Neuron (in vitro differentiated cells): ENCODE results near the gene C22orf42.

ENCODE experiments used
- H2AFZ ChIP-seq: one replicate; pipeline ENCODE4 v1.6.1; 2013; ENCODE audit warnings: low read depth, mild to moderate bottlenecking, inconsistent platforms, low read length, moderate library complexity
- H3K27me3 ChIP-seq: one replicate; pipeline ENCODE4 v1.6.1; 2013; ENCODE audit warnings: low read length; ENCODE audit not compliant: insufficient read depth
- H3K36me3 ChIP-seq: one replicate; pipeline ENCODE4 v1.6.1; 2013; ENCODE audit warnings: low read length; ENCODE audit not compliant: insufficient read depth
- H3K4me1 ChIP-seq: one replicate; pipeline ENCODE4 v1.6.1; 2013; ENCODE audit warnings: low read length; ENCODE audit not compliant: insufficient read depth
- H3K4me3 ChIP-seq: 2 replicates; pipeline ENCODE4 v1.5.1; 2013; ENCODE audit warnings: mild to moderate bottlenecking, low read length, moderate library complexity
- H3K9me3 ChIP-seq: one replicate; pipeline ENCODE4 v1.6.1; 2013; ENCODE audit warnings: low read length

Gene C22orf42, protein sequence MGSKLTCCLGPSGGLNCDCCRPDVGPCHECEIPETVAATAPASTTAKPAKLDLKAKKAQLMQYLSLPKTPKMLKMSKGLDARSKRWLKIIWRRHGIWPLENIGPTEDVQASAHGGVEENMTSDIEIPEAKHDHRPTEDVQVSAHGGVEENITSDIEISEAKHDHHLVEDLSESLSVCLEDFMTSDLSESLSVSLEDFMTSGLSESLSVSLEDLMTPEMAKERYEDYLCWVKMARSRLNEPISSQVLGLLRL

DNA sequence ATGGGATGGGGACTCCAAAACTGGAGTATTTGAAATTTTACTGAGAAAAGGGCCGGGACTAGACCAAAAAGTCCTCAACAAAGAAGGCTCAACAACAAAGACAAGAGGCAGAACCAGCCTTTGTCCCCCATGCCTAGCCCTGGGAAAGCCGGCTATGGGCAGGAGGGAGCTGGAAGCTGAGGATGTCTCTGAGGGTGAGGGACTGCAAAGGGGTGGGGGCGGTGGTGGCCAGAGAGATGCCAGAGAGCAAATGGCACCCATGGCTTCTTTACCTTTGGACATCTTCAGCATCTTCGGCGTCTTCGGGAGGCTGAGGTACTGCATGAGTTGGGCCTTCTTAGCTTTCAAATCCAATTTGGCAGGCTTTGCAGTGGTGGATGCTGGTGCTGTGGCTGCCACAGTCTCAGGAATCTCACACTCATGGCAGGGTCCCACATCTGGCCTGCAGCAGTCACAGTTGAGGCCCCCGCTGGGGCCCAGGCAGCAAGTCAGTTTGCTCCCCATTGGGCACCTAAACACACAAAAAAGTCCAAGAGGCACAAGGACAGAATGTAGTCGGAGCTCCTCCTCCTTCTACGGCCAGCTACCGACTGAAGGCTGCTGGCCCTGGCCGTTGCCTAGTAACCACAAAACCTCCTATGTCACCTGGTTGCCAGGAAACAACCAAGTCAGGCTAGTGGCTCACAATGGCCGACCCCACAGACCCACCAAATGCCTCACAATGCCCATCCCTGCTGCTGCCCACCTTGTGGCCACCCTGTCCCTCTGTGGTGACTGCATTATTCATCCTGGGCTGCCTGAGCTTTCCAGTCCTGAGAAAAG is at the start of gene C22orf42:
Gene C22orf42, minus strand, starts transcription at position 592 of the 822 bp plus-strand sequence. Its CDS starts 88 bp downstream, at position 504.
- Histone ChIP-seq H3K9me3 (no peaks in the 10 kb centered on the region), H3K36me3 (no peaks in the 10 kb centered on the region)

DNA sequence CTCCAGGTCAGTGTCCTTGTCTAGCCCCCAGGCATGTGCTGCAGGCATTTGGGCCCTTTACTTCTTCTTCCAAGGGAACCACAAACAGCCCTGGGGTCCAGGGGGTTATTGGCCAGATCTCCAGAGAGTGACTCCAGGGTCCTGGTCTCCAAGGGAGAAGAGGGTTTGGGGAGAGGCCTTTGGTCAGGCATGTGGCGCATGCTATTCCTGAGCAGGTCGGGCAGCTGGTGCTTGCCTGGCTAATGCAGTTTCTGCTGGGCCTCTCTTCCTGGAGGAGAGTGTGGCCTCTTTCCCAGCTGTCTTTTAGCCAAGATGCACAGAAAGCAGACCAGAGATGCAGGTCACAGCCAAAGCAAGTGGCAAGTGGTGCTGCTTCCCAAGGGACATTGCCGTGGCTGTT is 49.6 kb upstream of the C22orf42 start:
- no peak overlapping the region for H2AFZ ChIP-seq
- no peaks in the 10 kb centered on the region for H3K36me3 ChIP-seq
- H3K27me3 ChIP-seq = no peaks in the 10 kb centered on the region
- H3K4me3 ChIP-seq = no peak overlapping the region
- no peaks in the 10 kb centered on the region for H3K9me3 ChIP-seq
- H3K4me1 ChIP-seq = peaks cover 9% of the 10 kb centered on the region

More for the DNA sequence above, at the start of gene C22orf42:
- H3K4me3 ChIP-seq = no peak within 1 kb of the TSS
- H3K27me3 ChIP-seq = peaks cover 8% of the 10 kb centered on the region
- H3K4me1 ChIP-seq = no peaks in the 10 kb centered on the region
- no peak within 1 kb of the TSS for H2AFZ ChIP-seq

DNA sequence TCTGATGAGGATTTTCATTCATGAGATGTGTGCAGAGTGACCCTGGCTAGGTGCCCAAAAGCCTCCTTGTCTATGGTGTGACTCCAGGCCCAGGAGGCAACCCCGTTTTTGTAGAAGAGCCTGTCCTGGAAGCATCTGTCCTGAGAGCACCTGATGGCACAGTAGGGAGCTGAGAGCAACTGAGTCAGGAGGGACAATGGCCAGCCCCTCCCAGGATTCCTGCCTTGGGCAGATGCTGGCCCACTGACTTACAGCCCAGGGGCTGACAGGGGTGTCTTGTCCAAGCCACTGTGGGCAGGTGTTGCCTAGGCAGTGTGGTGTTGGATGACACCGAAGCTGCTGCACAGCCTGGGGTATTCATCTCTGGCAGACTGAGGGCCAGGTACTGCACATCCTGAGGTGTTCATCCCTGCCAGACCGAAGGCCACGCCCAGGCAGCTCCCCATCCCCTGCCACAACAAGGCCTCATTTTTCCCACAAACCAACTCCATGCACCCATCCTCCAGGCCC is 48.9 kb upstream of the C22orf42 start:
- Histone ChIP-seq H3K36me3 (no peaks in the 10 kb centered on the region), H3K4me3 (no peak overlapping the region), H3K27me3 (no peaks in the 10 kb centered on the region), H3K4me1 (peaks cover 9% of the 10 kb centered on the region), H3K9me3 (no peaks in the 10 kb centered on the region), H2AFZ (no peak overlapping the region)

DNA sequence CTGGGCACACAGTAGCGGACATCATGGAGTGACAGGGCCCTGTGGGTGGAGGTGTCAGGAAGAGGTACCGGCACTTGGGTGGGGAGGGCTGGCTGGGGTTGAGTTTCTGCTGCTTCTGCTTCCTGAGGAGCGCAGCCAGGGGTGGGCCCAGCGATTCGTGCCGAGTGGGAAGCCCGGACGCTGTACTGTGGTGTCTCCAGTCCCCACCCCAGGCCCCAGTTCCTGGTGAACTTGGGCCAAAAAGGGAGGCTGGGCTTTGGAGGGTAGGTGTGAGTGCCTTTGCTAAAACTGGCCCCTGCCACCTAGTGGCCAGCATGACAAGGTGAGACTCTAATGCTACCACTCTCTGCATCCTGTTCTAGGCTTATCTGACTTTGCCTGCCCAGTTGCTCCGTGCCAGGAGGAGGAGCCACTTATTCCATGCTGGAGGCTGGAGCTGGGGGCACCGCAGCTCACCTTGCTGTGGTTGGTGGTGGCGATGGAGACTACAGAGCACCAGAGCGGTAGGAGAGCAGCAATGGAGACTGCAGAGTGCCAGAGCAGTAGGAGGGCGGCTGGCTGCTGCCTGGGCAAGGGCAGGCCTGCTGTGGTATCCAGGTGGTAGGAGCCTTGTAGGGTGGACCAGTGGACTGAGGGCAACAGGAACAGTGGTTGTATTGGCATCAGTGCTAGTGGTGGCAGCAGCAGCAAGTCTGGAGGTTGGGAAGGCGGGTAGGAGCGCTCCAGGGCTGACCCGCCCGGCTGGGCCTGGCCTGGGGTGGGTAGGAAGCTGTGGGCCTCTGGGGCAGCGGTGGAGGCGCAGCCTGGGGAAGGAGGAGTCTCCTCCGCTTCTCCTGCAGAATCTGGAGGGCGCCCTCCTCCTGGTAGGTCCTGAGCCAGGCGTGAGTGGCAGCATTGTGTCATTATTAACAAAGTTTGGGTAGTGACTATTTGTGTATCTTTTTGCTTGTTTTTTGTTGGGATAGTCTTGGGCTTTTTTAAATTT is 48.0 kb upstream of the C22orf42 start:
- no peak overlapping the region for H3K4me3 ChIP-seq
- H3K4me1 ChIP-seq = peaks cover 9% of the 10 kb centered on the region
- no peaks in the 10 kb centered on the region for H3K9me3 ChIP-seq
- no peaks in the 10 kb centered on the region for H3K27me3 ChIP-seq
- H3K36me3 ChIP-seq = no peaks in the 10 kb centered on the region
- no peak overlapping the region for H2AFZ ChIP-seq

DNA sequence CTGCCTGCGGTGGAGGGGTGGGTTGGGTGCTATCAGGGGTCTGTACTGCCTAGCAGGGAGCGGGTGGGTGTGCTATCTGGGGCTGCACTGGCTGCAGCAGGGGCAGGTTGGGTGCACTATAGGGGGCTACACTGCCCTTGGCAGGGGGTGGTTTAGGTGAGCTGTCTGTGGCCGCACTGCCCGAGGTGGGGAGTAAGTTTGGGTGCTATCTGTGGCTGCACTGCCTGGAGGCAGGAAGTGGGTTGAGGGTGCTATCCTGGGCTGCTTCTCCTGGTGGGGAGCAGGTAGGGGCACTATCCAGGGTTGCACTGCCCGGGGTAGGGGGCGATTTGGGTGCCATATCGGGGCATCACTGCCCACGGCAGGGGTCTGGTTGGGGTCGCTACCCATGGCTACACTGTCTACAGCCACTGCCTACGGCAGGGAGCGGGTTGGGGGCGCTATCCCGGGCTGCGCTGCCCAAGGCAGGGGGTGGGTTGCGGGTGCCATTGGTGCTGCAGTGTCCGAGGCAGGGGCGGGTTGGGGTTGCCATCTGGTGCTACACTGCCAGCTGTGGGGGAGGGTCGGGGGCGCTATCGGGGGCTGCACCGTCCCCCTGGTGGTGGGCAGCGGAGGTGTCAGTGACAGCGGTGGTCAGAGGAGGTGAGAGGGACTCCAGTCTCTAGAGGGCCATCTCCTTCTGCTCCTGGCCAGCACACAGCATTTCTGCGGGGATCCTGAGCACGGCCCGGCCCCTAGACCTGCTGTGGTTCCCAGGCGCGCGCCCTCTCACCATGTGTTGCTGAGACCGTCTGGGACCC is 47.1 kb upstream of the C22orf42 start:
- no peaks in the 10 kb centered on the region for H3K27me3 ChIP-seq
- H3K4me1 ChIP-seq = peaks cover 9% of the 10 kb centered on the region
- peak overlapping the region; percentile 46 for H3K4me3 ChIP-seq
- H2AFZ ChIP-seq = no peak overlapping the region
- H3K9me3 ChIP-seq = no peaks in the 10 kb centered on the region
- no peaks in the 10 kb centered on the region for H3K36me3 ChIP-seq

DNA sequence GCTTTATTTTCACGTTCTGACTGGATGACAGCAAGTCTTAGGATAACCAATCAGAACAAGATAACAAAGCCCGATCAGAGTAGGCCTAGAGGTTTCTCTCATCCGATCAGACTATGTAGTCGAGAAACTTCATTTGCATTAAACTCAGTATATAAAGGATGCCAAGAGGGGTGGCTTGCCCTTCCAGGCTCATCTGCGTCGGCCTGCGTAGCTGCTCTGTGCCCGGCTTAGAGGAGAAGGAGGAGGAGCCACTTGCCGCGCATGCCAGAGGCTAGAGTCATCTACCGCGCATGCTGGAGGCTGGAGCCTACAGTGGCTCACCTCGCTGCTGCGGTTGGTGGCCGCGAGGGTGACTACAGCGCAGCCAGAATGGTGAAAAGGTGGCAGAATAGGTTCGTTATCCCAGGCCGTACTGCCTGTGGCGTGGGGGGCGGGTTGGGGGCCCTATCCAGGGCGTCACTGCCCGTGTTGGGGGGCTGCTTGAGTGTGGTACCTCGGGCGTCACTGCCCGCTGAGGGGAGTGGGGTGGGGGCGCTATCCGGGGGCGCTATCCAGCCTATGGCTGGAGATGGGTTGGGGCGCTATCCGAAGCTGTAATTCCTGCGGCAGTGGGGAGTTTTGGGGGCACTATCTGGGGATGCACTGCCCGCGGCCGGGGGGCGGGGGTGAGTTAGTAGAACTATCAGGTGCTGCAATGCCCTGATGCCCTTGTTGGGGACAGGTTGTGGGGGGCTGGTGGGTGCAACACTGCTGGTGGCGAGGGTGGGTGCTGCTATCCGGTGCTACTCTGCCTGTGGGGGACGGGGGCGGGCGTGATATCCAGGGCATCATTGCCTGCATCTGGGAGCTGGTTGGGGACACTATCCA is 46.0 kb upstream of the C22orf42 start, which contains the start of gene RFPL2:
Gene RFPL2, minus strand, starts transcription at position 218 of the 867 bp plus-strand sequence. CDS start 2,622 bp downstream, outside the sequence.
- Histone ChIP-seq H3K27me3 (no peaks in the 10 kb centered on the region), H3K4me3 (peak within 1 kb of the TSS; percentile 46), H3K9me3 (no peaks in the 10 kb centered on the region), H3K36me3 (no peaks in the 10 kb centered on the region), H2AFZ (peak within 1 kb of the TSS; percentile 76), H3K4me1 (peaks cover 9% of the 10 kb centered on the region)

DNA sequence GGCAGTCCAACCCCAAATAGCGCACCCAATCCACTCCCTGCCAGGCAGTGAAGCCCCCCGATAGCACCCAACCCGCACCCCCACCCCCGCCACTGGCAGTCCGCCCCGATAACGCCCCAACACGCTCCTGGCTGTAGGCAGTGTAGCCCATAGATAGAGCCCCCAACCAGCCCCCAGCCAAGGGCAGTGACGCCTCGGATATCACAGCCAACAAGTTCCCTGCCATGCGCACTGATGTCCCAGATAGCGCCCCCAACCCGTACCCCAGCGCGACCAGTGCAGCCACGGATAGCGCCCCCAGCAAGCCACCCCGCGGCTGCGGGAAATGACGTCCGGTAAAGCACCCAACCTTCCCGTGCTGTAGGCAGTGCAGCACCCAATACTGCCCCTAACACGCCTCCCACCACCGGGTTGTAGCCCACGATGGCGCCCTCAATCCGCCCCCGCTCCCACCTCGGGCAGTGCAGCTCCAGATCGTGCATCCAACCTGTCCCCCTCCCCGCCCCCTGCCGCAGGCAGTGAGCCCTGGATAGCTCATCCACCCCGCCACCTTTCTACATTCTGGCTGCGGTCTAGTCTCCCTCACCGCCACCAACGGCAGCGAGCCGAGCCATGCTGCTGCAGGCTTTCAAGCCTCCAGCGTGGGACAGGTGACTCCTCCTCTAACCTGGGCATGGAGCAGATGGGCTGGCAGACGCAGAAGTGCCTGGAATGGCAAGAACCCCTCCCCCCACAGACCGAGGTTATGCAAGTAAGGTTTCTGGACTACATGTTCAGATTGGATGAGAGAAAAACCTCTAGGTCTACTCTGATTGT is 45.1 kb upstream of the C22orf42 start:
- Histone ChIP-seq H3K4me1 (peaks cover 9% of the 10 kb centered on the region), H3K4me3 (peak overlapping the region; percentile 46), H3K9me3 (no peaks in the 10 kb centered on the region), H3K36me3 (no peaks in the 10 kb centered on the region), H3K27me3 (peaks cover under 1% of the 10 kb centered on the region), H2AFZ (peak overlapping the region; percentile 76)

DNA sequence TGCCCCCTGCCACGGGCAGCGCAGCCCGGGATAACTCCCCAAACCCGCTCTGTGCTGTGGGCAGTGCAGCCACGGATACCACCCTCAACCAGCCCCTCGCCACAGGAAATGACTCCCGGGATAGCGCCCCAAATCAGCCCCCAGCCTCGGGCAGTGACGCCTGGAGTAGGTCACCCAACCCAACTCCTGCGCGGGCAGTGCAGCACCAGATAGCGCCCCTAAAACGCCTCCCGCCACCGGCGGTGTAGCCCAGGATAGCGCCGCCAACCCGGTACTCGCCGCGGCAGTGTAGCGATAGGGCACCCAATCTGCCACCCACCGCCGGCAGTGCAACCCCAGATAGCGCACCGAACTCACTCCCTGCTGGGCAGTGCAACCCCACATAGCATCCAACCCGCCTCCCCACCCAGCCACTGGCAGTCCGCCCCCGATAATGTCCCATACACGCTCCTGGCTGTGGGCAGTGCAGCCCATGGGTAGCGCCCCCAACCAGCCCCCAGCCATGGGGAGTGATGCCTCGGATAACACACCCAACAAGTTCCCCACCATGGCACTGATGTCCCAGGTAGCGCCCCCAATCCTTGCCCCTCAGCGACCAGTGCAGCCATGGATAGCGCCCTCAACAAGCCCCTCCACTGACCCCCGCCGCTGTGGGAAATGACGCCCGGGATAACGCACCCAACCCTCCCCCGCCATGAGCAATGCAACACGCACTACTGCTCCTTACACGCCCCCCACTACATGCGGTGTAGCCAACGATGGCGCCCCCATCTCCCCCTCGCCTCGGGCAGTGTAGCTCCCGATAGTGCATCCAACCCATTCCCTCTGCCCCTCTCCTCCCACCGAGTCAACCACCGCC is 44.3 kb upstream of the C22orf42 start:
- H3K4me1 ChIP-seq = peaks cover 9% of the 10 kb centered on the region
- H3K4me3 ChIP-seq = no peak overlapping the region
- no peaks in the 10 kb centered on the region for H3K9me3 ChIP-seq
- H2AFZ ChIP-seq = no peak overlapping the region
- no peaks in the 10 kb centered on the region for H3K36me3 ChIP-seq
- peaks cover 2% of the 10 kb centered on the region for H3K27me3 ChIP-seq

DNA sequence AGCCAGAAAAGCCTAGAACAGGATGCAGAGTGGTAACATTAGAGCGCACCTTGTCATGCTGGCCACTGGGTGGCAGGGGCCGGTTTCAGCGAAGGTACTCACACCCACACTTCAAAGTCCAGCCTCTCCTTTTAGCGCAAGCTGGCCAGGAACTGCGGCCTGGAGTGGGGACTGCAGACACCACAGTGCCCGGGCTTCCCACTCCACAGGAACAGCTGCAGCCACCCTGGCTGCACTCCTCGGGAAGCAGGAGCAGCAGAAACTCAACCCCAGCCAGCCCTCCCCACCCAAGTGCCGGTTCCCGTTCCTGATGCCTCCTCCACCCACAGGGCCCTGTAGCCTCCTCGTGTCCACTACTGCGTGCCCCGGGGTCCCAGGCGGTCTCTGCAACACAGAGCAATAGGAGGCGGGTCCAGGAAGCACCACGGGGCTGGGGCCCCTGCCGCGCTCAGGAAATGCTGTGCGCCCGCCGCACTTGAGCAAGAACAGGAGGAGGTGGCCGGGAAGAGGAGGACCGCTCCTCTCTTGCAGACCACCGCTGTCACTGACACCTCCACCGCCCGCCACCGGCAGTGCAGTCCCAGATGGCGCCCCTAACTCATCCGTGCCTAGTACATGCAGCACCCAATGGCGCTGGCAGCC is 43.6 kb upstream of the C22orf42 start:
- no peaks in the 10 kb centered on the region for H3K36me3 ChIP-seq
- no peak overlapping the region for H3K4me3 ChIP-seq

DNA sequence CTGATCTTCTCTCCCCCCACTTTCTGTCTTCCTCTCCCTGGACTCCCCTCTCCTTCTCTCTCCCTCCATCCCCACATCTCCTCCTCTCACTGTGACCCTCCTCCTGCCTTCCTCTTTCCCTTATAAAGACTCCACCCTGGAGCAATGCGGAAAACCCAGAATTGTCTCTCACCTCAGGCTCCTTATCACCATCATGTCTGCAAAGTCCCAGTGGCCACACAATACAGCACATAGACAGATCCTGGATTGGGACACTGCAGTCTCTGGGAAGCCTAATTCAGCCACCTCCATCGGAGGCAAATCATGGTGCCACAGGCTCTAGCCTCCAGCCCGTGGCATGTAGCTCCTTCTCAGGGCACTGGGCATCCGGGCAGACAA is 43.0 kb upstream of the C22orf42 start:
- H3K4me3 ChIP-seq = no peak overlapping the region
- peaks cover 2% of the 10 kb centered on the region for H3K27me3 ChIP-seq
- no peaks in the 10 kb centered on the region for H3K36me3 ChIP-seq
- peaks cover 9% of the 10 kb centered on the region for H3K4me1 ChIP-seq
- H3K9me3 ChIP-seq = no peaks in the 10 kb centered on the region
- H2AFZ ChIP-seq = no peak overlapping the region

More for the DNA sequence above, 43.6 kb upstream of the C22orf42 start:
- peaks cover 2% of the 10 kb centered on the region for H3K27me3 ChIP-seq
- H3K4me1 ChIP-seq = peaks cover 9% of the 10 kb centered on the region
- no peak overlapping the region for H2AFZ ChIP-seq
- H3K9me3 ChIP-seq = no peaks in the 10 kb centered on the region
